GM21576 (cell line): ENCODE measurements around the gene CLIC4.
"Not testable (repeated sequence)": the region's sequence is repeated elsewhere in the genome, so short reads cannot be mapped to it uniquely, and the experiment has no call there.

Source experiments
- ATAC-seq: cut with Tn5 transposase; IDR thresholded peaks from one replicate; pipeline ENCODE4 v1.9.1; 2021; ENCODE audit warnings: mild to moderate bottlenecking, moderate library complexity; ENCODE audit not compliant: unreplicated experiment

The CLIC4 gene

DNA sequence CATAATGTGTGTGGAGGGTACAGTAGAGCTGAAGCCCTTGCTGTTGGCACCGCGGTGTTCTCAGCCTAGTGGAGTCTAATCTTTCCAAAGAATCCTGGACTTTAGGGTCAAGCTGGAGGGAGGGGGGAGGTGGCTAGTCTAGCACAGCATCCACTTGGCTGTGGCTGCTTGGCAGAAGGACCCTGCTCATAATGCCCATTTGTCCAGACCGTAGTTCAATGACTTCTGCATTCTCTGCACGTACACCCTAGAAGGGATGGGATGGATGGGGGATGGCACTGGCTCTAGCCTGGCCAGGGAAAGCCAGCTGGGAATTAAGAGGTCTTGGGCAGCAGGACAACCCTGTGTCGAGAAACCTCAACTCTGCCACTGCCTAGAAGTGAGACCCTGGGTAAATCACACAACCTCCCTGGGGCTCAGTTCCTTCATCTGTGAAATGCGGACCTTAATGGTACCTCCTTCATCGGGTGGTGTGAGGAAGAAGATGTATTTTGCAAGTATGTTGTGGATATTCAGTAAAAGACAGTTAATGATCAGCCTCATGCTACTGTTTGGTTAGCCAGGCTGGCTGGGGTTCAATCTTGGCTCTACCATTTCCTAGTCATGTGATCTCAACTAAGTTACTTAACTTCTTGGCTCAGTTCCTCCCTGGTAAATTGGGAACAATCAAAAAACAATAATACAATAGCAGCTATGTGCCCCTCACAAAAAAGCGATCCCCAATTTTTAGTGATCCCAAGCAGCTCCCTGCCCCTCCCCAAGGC, 27.2 kb upstream of the CLIC4 start:
- ATAC-seq: no peak

DNA sequence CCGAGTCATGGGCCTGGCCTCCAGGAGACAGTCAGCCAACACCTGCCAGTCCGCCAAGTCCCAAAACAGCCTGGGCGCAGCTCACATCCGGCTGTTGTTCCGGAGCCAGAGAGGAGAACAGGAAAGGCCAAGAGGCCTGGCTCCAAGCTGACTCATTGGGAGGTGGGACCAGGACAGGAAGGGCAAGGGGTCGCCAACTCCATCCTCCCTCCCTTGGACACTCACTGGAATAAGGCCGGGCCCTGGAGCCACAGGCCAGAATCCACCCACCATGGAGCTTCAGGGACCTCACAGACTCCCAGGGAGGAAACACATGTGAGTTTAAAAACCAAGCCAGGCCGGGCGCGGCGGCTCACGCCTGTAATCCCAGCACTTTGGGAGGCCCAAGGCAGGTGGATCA, 25.1 kb upstream of the CLIC4 start:
- no peak for ATAC-seq

GRCh38 chr1:24721533-24721932, 23.7 kb upstream of the CLIC4 start:
- ATAC-seq: no peak

GRCh38 chr1:24722073-24723035, 22.9 kb upstream of the CLIC4 start:
- ATAC-seq: not testable (repeated sequence)

DNA sequence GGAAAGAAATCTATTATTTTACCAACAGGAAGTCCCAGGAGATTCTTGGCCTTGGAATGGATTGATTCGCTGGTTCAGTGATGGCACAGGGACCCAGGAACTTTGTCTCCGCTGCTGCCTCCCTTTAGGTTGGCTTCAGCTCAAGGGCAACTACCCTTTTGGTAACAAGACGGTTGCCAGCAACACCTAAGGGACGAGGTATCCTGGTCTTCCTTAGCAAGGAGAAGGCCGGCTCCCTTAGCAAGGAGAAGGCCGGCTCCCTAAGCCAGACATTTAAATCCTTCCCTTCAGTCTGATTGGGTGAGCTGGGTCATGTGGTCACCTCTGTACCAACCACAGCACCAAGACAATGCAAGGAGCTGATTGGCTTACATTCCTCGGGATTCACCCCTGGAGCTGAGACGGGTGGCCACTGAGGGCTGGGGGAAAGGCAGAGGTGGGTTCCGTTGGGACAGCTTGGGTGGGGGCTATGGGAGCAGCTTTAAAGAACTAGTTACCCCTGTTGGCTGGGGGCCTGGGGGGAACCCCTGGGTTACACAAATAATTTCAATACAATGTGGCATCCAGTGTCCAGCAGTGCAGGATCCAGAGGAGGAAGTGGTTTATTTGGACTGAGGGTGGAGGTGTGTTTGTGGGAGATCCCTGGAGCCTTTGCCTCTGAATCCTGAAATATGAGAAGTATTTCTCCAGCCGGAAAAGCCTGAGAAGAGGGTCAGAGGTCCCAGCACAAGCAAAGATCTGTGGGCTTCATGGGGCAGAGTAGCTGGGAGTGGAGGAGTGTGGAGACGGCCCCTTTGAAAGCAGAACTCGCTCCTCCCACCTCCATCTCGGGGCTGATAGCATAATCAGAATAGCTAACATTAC, 20.7 kb upstream of the CLIC4 start:
- no peak for ATAC-seq

DNA sequence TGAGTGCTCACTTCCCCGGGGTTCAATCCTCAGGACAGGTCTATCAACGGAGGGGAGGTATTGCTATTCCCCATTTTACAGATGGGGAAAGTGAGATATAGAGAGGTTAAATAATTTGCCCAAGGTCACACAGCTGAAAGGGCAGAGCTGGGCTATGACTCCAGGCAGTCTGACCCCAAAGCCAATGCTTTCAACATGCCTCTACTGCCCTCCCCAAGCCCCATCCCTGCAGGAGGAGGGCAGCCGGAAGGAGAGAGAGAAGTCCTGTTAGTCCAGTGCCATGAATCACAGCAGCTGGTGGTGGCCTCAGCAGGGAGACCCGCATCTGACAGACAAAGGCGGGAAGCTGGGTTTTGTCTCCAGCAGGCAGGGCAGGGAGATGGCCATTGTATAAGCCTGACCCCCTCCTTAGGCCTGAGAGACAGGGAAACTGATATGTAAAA, 20.0 kb upstream of the CLIC4 start:
- ATAC-seq: no peak

GRCh38 chr1:24726741-24727140, 18.5 kb upstream of the CLIC4 start:
- ATAC-seq: no peak

DNA sequence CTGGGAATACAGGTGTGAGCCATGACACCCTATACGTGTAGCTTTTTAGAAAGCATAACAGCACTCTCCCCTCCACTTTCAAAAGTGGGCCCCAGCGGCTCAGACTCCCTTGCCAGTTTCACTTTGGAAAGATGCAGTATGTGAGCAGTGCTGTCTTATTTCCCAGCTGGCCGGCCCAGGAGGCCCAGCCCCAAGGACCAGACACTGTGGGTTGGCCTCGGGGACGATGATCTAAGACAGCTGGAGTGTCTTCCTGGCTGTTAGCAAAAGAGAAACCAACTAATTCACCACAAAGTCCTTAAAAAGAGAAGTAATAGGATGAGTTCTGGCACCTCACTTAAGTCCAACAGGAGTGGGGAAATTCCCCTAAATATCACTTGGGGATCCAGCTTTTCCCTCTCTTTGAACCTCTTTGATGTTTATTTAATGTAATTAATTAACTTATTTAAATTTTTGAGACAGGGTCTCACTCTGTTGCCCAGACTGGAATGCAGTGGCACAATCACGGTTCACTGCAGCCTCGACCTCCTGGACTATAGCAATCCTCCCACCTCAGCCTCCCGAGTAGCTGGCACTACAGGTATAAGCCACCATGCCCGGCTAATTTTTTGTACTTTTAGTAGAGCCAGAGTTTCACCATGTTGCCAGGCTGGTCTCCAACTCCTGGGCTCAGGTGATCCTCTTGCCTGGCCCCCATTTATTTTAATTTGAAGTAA, 17.6 kb upstream of the CLIC4 start:
- ATAC-seq: peak; percentile 75

DNA sequence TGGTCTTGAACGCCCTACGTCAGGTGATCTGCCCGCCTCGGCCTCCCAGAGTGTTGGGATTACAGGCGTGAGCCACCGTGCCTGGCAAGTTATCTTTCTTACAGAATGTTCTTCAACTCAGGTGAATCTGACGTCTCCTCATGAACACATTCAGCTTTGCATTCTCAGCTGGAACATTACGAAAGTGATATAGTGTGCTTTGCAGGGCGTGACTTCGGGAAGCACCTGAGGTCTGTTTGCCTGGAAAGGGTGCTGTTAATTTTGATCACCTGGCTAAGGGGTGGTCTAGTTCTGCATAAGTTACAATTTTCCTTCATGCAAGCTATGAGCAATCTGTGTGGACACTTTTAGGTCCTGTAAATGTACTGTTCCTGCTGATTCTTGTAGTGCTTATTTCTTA, 16.3 kb upstream of the CLIC4 start:
- no peak for ATAC-seq

DNA sequence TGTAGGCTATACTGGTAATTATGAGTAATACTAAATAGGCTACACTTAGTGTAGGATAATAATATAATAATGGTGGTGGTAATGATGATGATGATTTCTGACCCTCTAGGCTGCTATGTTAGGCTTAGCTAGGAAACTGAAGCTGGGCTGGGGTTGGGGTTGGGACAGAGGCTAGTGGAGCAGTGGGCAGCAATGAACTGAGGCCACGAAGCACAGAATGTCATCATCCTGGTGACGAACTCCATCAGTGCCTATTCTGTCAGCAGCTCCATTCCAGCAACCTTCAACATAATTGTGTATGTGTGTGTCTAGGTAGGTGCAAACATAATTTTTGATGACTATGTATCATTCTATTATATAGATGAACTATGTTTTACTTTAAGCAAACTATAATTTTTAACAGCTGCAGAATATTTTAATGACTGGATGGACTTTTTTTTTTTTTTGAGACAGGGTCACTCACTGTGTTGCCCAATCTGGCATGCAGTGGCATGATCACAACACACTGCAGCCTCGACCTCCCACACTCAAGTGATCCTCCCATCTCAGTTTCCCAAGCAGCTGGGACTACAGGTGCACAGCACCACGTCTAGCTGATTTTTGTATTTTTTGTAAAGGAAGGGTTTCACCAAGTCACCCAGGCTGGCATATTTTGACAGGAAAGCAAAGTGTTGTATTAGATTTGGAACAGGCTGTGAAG, 12.9 kb upstream of the CLIC4 start:
- no peak for ATAC-seq

DNA sequence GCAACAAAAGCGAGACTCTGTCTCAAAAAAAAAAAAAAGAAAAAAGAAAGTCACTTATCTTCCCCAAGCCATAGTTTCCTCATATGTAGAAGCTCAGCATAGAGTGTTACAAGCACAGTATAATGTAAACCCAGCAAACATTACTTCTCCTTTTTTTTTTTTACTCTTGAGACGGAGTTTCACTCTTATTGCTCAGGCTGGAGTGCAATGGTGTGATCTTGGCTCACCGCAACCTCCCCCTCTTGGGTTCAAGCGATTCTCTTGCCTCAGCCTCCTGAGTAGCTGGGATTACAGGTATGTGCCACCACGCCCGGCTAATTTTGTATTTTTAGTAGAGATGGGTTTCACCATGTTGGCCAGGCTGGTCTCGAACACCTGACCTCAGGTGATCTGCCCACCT, 11.9 kb upstream of the CLIC4 start:
- not testable (repeated sequence) for ATAC-seq

- ATAC-seq: no peak
Measured at GRCh38 chr1:24735156-24735508, 10.1 kb upstream of the CLIC4 start.

DNA sequence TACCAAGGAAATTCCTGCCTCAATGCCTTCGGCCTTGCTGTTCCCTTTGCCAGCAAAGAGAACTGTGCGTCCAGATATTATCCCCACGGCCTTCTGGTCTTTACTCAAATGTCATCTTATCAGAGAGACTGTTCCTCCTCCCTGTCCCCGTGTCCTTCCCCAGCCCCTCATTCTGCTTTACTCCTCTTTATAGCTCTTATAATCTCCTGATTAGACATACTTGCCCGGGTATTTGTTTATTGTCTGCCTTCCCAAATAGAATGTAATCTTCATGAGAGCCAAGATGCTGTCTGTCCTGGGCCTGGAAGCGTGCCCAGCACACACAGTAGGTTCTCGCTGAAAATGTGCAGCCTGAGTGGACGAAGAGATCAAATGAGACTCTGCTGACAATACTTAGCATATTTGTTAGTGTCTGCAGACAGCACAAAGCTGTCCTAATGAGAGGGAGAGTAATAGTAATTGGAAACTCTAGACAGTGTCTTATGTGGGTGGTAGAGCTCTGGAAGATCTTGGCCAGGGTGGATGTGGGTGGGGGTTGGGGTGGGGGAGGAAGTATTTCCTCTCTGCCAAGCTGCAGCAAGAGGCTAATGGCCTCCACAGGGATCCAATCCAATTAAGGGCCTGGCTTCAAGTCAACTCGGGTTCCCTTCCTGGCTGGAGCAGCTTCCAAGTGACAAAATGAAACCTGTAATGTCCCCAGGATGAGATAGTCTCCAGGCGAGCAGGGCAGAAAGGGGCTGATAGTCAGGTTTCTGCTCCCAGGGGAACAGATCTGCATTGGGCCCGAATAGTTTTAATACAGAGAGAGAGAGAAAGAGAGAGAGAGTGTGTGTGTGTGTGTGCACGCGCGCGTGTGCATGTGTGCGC, 9.5 kb upstream of the CLIC4 start:
- no peak for ATAC-seq

- ATAC-seq: no peak
Measured at GRCh38 chr1:24737368-24738117, 7.7 kb upstream of the CLIC4 start.

GRCh38 chr1:24739241-24739640, 6.0 kb upstream of the CLIC4 start:
- no peak for ATAC-seq

DNA sequence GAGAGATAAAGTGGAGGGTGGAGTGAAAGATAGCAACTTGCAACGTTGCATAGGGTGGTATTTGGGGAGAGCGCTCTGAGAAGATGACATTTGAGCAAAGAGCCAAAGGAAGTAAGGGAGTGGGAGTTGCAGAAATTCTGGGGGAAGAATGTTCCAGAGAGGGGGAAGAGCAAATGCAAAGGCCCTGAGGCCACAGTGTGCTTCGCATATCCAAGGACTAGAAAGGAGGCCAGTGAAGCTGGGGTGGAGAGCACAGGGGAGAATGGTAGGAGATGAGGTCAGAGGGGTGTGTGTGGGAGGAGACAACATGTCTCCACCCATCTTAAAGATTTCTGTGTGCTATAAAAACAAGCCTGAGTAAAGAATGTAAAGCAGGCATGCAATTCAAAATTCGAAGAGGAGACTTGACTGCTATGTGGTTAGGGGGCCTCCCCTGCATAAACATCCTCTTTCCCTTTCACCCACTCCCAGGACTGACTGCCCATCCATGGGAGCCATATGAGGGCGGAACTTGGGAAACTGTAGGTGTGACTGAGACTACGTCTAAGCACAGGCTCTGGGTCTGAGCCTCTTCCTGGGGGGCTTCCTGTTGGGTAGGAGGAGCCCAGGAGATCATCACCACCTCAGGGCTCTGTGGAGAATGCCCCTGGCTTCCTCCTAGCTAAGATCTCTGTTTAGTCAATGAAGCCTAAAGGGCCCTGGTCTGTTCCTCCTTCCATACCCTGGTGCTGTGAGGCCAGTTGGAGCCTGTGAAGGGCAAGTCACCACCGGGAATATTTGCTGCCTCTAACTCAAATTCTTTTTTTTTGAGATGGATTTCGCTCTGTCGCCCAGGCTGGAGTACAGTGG, 2.9 kb upstream of the CLIC4 start:
- no peak for ATAC-seq
